GM19397 (cell line): ENCODE results near the gene INTS7.
"Not testable (repeated sequence)": the region's sequence is repeated elsewhere in the genome, so short reads cannot be mapped to it uniquely, and the experiment has no call there.

Experiments used
- ATAC-seq: cut with Tn5 transposase; IDR thresholded peaks from one replicate; pipeline ENCODE4 v1.9.1; 2021; ENCODE audit warnings: mild to moderate bottlenecking, moderate library complexity; ENCODE audit not compliant: unreplicated experiment

The INTS7 gene

DNA sequence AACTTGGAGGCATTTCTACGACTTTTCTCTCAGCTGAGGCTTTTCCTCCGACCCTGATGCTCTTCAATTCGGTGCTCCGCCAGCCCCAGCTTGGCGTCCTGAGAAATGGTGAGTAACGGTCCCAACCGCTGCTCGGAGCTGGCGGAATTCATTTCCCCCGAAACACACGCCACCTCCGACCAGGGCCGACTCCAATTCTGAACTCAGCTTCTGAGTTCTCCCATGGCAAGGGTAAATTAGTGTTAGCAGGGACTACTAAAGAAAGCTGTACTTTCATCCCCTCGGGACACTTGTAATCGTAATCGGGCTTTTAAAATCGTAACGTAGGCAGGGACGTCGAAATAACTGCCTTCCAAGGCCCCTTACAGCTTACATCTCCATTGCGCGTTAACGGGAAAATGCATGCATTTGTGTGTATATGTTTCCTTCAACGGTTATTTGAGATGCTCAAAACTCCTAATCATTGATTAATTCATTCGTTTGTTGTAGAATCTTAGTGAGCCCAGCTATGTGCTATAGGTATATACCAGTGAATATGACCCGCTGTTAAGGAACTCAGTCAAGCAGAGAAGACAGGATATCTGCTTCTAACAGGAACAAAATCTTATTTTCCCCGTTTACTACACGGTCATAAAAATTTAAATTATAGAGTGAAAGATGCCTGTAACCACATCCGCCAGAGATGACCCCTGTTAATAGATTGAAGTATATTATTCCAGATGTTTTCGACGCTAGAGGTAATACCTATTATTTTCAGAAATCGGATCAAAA lies 663 bp upstream of the INTS7 start:
- peak; percentile 12 for ATAC-seq

DNA sequence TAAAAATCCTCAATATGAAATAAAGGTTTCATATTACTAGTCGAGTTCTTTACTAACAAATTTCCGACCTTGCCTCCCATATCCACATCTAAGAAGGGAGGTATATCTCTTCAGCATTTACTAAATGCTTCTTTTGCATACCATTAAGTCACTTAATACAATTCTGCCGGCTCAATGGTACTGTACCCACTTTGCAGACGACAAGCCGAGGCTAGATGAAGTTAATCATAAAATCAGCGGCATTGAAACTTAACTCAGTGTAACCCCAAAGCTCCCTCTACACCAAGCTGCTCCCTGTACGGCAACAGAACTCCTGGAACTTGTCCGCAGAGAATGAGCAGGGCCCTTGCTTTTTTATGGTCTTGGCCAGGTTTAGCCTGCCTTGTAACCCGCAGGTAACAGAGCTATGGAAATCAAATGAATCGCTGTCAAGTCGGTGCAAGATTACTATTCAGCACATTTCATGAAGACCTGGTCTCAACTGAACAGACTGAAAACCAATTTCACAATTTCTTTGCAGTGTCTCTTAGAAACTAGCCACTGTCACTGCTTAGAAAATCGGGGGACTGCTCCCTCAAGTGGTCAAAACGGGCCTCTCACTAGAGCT lies 738 bp downstream of the INTS7 start:
- no peak for ATAC-seq

DNA sequence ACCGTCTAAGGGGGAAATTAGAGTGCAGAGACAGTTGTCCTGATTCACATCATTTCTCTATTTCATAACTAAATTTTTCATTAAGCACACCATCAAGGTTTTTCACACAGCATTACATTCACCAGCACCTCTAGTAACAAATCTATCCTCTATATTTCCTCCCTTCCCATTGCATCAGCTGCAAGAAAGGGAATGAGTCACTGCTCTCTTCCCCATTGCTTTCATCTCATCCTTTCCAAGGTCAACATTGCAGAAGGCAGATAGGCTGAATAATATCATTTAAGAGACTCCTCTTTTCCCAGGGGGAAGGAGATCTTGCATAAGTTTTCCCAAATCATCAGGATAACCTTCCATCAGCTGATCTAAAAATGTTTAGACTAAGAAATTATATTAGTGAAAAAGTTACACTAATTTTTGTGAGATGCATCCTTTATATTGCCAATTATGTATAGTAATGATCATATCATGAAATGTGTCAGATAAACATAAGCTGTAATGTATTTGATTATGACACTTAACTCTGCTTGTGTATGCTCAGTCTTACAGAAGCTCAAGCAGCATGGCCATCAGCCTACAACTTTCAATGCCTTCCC lies 4.3 kb downstream of the INTS7 start:
- no peak for ATAC-seq

DNA sequence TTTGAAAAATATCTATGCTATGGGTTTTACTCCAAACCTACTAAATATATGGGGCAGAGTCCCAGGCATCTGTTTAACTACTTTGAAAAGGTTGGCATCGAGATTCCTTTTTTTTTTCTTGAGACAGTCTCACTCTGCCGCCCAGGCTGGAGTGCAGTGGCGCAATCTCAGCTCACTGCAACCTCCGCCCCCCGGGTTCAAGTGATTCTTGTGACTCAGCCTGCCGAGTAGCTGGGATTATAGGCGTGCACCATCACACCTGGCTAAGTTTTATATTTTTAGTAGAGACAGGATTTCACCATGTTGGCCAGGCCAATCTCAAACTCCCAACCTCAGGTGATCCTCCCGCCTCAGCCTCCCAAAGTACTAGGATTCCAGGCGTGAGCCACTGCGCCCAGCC lies 7.6 kb downstream of the INTS7 start:
- ATAC-seq, result not testable (repeated sequence)

DNA sequence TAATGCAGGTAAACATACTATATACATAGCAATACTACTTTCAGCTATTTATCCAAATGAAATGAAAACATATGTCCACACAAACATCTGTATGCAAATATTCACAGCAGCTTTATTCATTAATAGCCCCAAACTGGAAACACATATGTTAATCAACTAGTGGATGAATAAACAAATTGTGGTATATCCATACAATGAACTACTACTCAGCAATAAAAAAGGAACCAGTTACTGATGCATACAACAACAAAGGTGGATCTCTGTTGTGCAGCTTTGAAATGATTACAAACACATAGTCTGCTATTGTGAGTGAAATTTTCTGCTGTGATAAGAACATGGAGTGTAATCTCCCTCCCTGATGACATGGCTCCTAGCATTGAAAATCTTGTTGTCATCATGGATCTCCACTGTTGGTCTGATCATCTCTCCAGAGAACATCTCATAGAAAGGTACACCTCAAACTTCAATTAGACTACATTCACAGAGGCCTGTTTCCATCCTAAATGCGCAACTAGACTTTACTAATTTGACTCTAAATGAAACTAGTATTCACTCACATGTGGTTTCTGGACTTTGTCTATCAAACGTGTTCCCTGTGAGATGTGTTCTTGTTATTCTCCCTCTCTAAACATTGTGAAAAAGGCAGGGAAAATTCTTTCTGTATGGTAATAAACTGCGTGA lies 10.7 kb downstream of the INTS7 start:
- ATAC-seq, result no peak

DNA sequence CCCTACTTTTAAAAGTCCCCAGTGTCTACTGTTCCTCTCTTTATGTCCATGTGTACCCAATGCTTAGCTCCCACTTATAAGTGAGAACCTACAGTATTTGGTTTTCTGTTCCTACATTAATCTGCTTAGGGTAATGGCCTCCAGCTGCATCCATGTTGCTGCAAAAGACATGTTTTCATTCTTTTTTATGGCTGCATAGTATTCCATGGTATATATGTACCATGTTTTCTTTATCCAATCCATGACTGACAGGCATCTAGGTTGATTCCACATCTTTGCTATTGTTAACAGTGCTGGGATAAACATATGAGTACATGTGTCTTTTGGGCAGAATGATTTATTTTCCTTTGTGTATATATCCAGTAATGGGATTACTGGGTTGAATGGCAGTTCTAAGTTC lies 12.4 kb downstream of the INTS7 start:
- not testable (repeated sequence) for ATAC-seq

DNA sequence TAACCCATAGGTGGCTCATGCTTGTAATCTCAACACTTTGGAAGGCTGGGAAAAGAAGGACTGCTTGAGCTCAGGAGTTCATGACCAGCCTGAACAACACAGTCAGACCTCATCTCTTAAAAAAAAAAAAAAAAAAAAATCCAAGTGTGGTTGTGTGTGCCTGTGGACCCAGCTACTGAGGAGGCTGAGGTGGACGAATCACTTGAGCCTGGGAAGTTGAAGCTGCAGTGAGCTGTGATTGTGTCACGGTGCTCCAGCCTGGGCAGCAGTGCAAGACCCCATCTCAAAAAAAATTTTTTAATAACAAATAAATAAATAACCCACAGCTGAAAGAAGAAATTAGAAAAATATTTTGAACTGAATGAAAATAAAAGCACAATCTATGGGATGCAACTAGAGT lies 13.8 kb downstream of the INTS7 start:
- no peak for ATAC-seq

DNA sequence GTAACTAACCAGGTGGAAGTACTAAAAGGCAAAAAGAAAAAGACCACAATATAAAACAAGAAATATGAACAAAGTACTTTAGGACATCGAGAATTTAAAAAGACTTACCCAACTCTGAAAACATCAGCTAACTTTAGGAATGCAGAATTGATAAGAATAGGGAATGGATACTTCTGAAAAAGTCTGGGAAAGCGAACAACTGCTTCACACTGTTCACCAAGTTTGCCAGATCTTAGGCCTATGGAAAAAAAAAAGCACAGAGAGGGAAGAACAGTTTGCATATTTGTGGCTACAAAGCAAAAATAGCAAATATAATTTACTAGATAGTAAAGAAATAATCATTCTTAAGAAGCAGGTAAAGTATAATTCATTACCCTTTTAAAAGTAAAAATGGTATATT lies 14.4 kb downstream of the INTS7 start:
- ATAC-seq, result no peak

DNA sequence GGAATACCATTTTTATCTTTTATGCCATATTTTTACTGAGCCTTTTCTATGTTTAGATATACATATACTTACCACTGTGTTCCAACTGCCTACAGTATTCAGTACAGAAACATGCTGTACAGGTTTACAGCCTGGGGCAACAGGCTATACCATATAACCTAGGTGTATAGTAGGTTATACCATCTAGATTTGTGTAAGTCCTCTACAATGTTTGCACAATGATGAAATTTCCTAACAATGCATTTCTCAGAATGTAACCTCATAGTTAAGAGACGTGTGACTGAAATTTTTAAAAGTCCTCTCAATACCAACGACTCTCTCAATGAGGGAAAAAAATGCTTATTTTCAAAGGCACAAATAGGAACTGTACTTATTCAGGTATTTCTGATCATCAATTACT lies 21.7 kb downstream of the INTS7 start:
- ATAC-seq, result no peak

DNA sequence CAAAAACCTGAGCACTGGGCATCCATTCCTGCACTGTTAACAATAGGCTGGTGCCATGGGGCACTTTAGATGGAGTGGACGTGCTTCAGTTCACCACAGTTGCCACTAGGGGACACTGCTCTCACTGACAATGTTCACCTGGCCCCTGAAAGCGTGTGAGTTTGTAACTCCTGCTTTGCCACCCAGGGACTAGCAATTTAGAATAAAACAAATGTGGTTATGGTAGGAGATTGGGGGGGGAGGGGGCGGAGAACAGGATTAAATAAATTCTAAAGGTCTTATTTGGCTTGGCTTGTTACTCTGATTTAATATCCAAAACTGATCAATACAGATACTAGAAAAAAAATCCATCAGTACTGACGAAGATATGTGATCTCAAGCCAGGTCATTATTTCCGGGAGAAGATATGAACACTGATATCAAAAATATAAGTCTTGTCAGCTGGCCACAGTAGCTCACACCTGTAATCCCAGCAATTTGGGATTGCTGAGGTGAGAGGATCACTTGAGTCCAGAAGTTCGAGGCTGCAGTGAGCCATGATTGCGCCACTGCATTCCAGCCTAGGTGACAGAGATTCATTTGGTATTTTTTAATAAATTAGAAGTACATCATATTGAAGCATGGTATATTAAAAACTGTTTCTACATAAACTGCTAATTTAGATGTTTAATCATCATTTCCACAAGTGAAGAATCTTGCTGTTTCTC lies 23.2 kb downstream of the INTS7 start:
- ATAC-seq, result peak; percentile 76

DNA sequence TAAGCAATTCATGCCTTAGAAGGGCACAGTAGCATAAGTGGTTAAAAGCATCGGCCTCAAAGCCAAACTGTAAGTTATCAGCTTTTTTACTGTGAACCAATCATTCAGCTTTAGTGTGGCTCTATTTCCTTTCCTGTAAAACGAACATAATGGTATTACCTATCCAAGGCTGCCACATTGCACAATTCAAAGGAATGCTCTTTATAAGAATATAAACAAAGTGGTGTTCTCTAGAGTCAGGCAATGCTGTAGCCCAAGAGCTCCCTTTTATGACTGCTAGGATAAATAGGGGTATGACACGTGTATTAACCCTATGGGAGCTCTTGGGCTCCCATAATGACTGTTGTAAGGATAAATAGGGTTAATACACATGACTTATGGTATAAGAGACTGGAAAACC lies 25.4 kb downstream of the INTS7 start:
- ATAC-seq, result no peak

DNA sequence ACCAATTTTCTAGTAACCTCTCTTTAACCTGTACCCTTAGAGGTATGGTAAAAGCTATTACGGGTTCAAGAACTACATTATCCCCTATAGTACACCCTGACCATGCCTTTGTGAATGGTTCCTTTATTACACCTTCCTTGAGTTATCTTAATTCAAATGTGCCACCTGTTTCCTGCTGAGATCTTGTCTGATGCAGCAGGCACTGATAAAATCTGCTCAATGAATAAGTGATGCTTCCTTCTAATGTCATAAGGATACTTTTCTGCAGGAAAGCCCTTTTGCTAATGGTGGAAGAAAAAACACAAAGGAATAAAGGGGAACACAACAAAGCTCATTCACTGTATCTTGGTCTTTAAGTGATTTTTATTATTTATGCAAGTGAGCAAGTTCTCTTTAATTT lies 25.8 kb downstream of the INTS7 start:
- ATAC-seq, result no peak

DNA sequence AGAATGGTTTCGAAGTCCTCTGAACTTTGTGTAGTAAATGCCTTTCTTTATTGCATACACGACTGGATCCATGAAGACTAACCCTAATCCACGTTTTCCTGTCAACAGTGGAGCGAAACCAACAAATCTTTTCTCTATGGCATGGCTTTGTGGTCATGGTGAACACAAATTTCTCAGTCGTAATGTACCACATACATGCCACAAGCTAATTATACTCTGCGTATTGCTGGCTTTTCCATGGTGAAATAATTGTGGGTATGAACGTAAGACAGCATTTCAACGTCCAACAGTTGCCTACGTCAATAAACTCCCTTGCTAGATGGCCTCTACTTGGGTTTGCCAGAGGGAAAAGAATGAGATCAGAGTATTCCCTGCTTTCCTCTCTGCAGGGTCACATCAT lies 27.5 kb downstream of the INTS7 start:
- ATAC-seq, result no peak

DNA sequence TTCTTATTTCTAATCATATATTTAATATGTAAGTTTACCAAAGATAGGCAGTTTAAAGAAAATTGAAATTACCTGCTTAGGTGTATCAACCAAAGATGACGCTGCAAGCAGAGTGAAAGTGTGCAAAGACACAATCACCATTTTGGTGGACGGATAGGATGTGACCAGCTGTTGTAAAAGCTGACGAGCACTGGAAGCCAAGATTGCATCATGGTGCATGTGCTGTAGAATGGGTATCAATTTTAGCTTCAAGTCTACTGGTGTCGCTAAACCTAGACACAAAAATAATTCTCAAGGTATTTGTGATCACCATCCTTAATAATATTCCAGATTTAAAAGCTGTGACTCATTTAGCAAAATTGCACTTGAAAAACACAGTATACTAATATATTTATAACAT lies 28.2 kb downstream of the INTS7 start:
- no peak for ATAC-seq

DNA sequence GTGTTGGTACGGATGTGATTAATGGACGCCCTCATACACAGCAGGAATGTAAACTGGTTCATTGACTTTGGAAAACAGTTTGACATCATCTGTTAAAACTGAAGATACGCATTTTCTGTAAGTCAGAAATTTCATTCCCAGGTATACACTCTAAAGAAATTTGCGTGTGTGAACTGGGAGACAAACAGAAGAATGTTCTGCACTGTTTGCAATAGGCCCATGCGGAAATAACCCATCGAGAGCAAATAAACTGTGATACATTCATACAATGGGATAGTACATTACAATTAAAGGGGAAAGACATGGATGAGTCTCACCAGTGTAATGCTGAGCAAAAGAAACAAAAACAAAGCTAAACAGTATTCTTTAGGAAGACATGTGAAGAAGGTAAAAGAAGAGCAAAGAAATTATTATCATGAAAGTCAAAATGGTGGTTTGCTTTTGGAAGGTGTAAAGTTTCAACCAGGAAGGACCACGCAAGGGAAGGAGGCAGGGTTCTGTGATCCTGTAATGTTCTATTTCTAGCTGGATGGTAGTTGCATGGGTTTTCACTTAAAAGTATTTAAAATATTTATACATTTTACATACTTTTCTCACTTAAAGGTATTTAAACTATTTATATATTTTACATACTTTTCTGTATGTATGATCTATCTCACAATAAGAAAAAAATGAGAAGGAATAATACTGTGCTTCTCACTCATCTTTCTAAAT lies 30.3 kb downstream of the INTS7 start:
- no peak for ATAC-seq

DNA sequence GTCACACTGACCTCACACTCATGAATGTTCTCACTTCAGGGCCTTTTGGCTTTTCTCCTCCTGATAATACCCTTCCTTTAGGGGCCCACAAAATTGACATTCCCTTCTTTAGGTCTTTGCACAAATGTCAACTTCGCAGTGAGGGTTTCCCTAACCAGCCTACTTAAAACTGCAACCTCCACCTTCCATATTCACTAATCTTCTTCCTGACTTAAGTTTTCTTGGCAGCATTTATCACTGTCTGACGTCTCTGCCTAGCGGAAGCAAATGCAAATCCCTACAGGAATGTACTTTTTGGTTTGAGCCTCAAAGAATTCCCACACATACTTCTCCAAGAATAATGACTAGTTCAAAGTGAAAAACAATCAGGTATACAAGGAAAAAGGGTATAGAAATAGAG lies 32.8 kb downstream of the INTS7 start:
- no peak for ATAC-seq

DNA sequence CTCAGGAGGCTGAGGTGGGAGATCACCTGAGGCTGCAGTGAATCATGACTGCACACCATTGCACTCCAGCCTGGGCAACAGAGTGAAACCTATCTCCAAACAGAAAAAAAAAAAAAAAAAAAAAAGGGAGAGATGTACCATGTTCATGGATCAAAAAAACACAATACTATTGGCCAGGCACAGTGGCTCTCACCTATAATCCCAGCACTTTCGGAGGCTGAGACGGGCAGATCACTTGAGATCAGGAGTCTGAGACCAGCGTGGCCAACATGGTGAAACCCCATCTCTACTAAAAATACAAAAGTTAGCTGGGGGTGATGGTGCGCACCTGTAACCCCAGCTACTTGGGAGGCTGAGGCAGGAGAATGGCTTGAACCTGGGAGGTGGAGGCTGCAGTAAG lies 37.9 kb downstream of the INTS7 start:
- not testable (repeated sequence) for ATAC-seq

DNA sequence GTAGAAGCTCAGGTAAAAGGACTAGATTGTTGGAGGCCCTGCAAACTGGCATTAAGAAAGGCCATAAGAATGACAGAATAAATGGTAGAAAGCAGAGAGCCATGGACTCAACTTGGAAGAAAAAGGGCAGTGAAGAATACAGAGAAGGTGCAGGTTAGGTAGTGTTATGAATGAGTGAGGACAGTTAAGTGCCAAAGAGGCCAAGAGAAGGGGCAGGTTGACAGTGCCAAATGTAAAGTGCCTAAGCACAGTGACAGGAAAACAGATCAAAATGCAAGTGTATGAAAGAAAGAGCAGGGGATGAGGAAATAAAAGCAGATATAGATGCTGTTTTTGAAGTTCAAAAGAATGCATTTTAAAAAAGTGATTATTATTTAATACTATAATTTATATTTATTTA lies 43.7 kb downstream of the INTS7 start:
- ATAC-seq, result no peak

DNA sequence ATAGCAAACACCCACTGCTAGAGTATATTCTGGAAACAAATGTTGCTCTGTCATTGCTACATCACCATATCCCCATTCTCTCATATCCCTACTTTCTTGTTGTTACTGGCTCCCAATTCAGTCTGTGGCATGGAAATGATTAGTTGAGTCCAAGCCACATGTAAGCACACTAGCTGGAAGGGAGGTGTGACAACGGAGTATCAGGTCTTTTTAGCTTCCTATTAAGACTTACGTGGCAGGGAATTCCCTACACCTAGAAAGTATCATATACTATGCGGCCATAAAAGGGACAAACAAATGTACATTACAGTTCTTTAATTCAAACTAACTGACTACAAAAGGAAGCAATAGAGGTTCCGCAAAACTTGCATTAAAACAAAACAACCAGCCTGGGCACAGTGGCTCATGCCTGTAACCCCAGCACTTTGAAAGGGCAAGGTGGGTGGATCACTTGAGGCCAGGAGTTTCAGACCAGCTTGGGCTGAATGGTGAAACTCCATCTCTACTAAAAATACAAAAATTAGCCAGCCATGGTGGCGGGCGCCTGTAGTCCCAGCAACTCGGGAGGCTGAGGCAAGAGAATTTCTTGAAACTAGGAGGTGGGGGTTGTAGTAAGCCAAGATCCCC lies 48.6 kb downstream of the INTS7 start:
- no peak for ATAC-seq
